Activated CD8-positive, alpha-beta memory T cell treated with anti-CD3 and anti-CD28 coated beads, Interleukin-2, amount 50 U/mL, for 24 hours (primary cell): ENCODE results near the gene GALNT9.
"Not testable (repeated sequence)": the region's sequence is repeated elsewhere in the genome, so short reads cannot be mapped to it uniquely, and the experiment has no call there.

Experiments
- DNase-seq: peaks from one replicate; pipeline ENCODE4 v3.0.0-alpha.2; 2020; ENCODE audit errors: extremely low read depth

Gene GALNT9

GRCh38 chr12:132313182-132313581 lies 16.2 kb downstream of the GALNT9 start:
- DNase-seq, result no peak

GRCh38 chr12:132312516-132312915 lies 16.9 kb downstream of the GALNT9 start:
- DNase-seq, result no peak

- DNase-seq, result no peak
Measured at GRCh38 chr12:132311201-132311915, 18.0 kb downstream of the GALNT9 start.

GRCh38 chr12:132310181-132311040 lies 19.0 kb downstream of the GALNT9 start:
- no peak for DNase-seq

GRCh38 chr12:132309596-132310086 lies 19.7 kb downstream of the GALNT9 start:
- no peak for DNase-seq

GRCh38 chr12:132308853-132309595 lies 20.4 kb downstream of the GALNT9 start:
- DNase-seq, result no peak

GRCh38 chr12:132307976-132308852 lies 21.2 kb downstream of the GALNT9 start:
- no peak for DNase-seq

GRCh38 chr12:132306885-132307191 lies 22.6 kb downstream of the GALNT9 start:
- no peak for DNase-seq

GRCh38 chr12:132305991-132306884 lies 23.2 kb downstream of the GALNT9 start:
- no peak for DNase-seq

- no peak for DNase-seq
Measured at GRCh38 chr12:132305560-132305966, 23.8 kb downstream of the GALNT9 start.

GRCh38 chr12:132304866-132305265 lies 24.5 kb downstream of the GALNT9 start:
- not testable (repeated sequence) for DNase-seq

- DNase-seq, result not testable (repeated sequence)
Measured at GRCh38 chr12:132303853-132304373, 25.5 kb downstream of the GALNT9 start.

- DNase-seq, result no peak
Measured at GRCh38 chr12:132302466-132303358, 26.7 kb downstream of the GALNT9 start.

GRCh38 chr12:132300789-132301722 lies 28.3 kb downstream of the GALNT9 start:
- DNase-seq, result no peak

GRCh38 chr12:132296063-132296462 lies 33.3 kb downstream of the GALNT9 start:
- no peak for DNase-seq

- DNase-seq, result not testable (repeated sequence)
Measured at GRCh38 chr12:132295561-132295960, 33.8 kb downstream of the GALNT9 start.

GRCh38 chr12:132295101-132295526 lies 34.3 kb downstream of the GALNT9 start:
- DNase-seq, result no peak
